ENCODE measurements around the gene RNF215.

Gene RNF215

DNA sequence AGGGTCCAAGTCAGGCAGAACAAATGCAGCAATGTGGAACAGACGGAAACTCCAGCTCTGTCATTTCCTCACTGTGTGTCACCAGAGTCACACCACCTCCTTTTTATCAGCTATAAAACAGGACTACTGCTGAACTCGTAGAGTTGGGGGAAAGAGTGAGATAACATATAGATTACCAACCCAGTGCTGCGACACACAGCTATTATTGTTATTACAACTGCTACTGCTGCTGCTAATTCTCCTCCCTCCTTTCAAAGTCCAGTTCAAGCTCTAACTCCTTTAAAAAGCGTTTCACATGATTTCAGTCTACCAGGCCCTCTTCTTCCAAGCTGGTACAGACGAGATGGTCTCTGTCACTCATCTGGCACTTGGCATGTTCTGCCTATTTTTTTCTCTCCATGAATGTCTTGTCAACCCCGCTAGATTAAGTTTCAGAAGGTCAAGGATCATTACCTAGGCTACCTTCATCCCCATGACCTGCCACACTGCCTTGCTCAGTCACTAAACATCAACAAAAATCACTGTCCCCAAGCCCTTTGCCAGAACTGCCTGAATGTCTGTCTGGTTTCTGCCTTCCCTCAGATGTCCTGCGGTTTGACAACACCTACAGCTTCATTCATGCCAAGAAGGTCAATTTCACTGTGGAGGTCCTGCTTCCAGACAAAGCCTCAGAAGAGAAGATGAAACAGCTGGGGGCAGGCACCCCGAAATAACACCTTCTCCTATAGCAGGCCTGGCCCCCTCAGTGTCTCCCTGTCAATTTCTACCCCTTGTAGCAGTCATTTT is 34.7 kb upstream of the RNF215 start:
- no peak for DNase-seq (ENCODE audit: low read depth)
- no peak overlapping the region for H3K4me3 ChIP-seq (ENCODE audit: low read length)
- TF ChIP-seq, protein P1, sequence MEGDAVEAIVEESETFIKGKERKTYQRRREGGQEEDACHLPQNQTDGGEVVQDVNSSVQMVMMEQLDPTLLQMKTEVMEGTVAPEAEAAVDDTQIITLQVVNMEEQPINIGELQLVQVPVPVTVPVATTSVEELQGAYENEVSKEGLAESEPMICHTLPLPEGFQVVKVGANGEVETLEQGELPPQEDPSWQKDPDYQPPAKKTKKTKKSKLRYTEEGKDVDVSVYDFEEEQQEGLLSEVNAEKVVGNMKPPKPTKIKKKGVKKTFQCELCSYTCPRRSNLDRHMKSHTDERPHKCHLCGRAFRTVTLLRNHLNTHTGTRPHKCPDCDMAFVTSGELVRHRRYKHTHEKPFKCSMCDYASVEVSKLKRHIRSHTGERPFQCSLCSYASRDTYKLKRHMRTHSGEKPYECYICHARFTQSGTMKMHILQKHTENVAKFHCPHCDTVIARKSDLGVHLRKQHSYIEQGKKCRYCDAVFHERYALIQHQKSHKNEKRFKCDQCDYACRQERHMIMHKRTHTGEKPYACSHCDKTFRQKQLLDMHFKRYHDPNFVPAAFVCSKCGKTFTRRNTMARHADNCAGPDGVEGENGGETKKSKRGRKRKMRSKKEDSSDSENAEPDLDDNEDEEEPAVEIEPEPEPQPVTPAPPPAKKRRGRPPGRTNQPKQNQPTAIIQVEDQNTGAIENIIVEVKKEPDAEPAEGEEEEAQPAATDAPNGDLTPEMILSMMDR (IDR thresholded peaks at IDR 0.05; ENCODE audit: insufficient read depth, low read depth, low read length, missing control alignments): no peak

DNA sequence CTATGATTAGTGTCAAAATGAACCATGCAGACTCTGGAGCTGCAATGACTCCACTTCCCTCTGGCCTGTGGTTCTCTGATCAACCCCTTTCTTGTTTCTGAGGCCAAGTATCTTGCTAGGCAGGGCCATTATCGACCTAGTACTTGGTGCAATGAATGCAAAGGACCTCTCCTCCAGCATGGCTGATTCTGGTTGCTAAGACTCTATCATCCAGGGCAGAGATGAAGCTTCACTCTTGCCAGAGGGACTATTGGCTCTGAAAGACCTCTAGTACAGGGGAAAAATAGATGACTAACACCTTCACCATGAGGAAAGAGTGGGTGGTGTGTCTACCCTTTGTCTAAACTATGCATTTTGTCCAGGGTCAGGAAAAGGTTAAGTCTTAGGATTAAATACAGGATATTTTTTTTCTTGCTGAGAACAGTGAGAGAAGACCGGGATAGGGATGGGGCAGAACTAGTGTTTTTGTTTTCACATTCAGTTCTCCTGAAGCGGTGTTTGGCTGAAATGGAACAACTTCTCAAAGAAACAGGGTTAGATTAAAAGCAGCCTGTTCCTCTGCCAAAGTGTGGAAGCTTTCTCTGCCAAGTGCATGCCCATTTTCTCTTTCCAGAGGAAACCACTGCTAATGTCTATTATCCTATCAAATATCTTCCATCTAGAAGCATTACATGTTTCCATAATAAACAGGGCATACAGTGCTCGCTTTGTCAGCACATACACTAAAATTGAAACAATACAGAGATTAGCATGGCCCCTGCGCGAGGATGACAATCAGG is 33.3 kb upstream of the RNF215 start:
- peak; percentile 79 for DNase-seq (ENCODE audit: low read depth)
- no peak overlapping the region for H3K4me3 ChIP-seq (ENCODE audit: low read length)
- TF ChIP-seq, protein P1 (IDR thresholded peaks at IDR 0.05; ENCODE audit: insufficient read depth, low read depth, low read length, missing control alignments): no peak

GRCh38 chr22:30416837-30417236 is 29.6 kb upstream of the RNF215 start:
- TF ChIP-seq, protein P1 (IDR thresholded peaks at IDR 0.05; ENCODE audit: insufficient read depth, low read depth, low read length, missing control alignments): no peak
- no peak overlapping the region for H3K4me3 ChIP-seq (ENCODE audit: low read length)
- no peak for DNase-seq (ENCODE audit: low read depth)

- no peak overlapping the region for H3K4me3 ChIP-seq (ENCODE audit: low read length)
- TF ChIP-seq, protein P1 (IDR thresholded peaks at IDR 0.05; ENCODE audit: insufficient read depth, low read depth, low read length, missing control alignments): no peak
- DNase-seq (ENCODE audit: low read depth): peak; percentile 77
Measured at GRCh38 chr22:30416403-30416802, 29.2 kb upstream of the RNF215 start.

- DNase-seq (ENCODE audit: low read depth): no peak
- TF ChIP-seq, protein P1 (IDR thresholded peaks at IDR 0.05; ENCODE audit: insufficient read depth, low read depth, low read length, missing control alignments): no peak
- no peak overlapping the region for H3K4me3 ChIP-seq (ENCODE audit: low read length)
Measured at GRCh38 chr22:30414525-30415047, 27.4 kb upstream of the RNF215 start.

- H3K4me3 ChIP-seq (ENCODE audit: low read length): no peak overlapping the region
- TF ChIP-seq, protein P1 (IDR thresholded peaks at IDR 0.05; ENCODE audit: insufficient read depth, low read depth, low read length, missing control alignments): no peak
- no peak for DNase-seq (ENCODE audit: low read depth)
Measured at GRCh38 chr22:30413745-30414524, 26.7 kb upstream of the RNF215 start.
